NCI-H345 treated with DMSO at 0.1 percent for 48 hours (cell line): ENCODE results near the gene KCTD16.

Source experiments
- DNase-seq: peaks from one replicate; lab custom pipeline; 2025; ENCODE audit not compliant: unreplicated experiment; lab: John Stamatoyannopoulos, UW

The KCTD16 gene

GRCh38 chr5:144451187-144451973 is 280.7 kb downstream of the KCTD16 start:
- no peak for DNase-seq

- DNase-seq = no peak
Observed at GRCh38 chr5:144453753-144454152, 283.1 kb downstream of the KCTD16 start.

GRCh38 chr5:144457160-144457559 is 286.5 kb downstream of the KCTD16 start:
- no peak for DNase-seq

- no peak for DNase-seq
Observed at GRCh38 chr5:144458216-144458615, 287.5 kb downstream of the KCTD16 start.

GRCh38 chr5:144460600-144460999 is 289.9 kb downstream of the KCTD16 start:
- DNase-seq = peak; percentile 26

- DNase-seq = no peak
Observed at GRCh38 chr5:144462577-144462976, 291.9 kb downstream of the KCTD16 start.

- DNase-seq = no peak
Observed at GRCh38 chr5:144463481-144464223, 293.0 kb downstream of the KCTD16 start.

- no peak for DNase-seq
Observed at GRCh38 chr5:144464306-144464705, 293.6 kb downstream of the KCTD16 start.

- DNase-seq = no peak
Observed at GRCh38 chr5:144465441-144465840, 294.8 kb downstream of the KCTD16 start.

GRCh38 chr5:144467792-144468191 is 297.1 kb downstream of the KCTD16 start:
- DNase-seq = peak; percentile 38

- DNase-seq = no peak
Observed at GRCh38 chr5:144468571-144468970, 297.9 kb downstream of the KCTD16 start.

- no peak for DNase-seq
Observed at GRCh38 chr5:144469106-144469505, 298.4 kb downstream of the KCTD16 start.

GRCh38 chr5:144472221-144472620 is 301.5 kb downstream of the KCTD16 start:
- DNase-seq = no peak

- no peak for DNase-seq
Observed at GRCh38 chr5:144473650-144474049, 303.0 kb downstream of the KCTD16 start.

GRCh38 chr5:144478565-144478964 is 307.9 kb downstream of the KCTD16 start:
- no peak for DNase-seq

GRCh38 chr5:144481861-144482260 is 311.2 kb downstream of the KCTD16 start:
- DNase-seq = no peak

- no peak for DNase-seq
Observed at GRCh38 chr5:144484124-144484897, 313.6 kb downstream of the KCTD16 start.

GRCh38 chr5:144485540-144485939 is 314.9 kb downstream of the KCTD16 start:
- no peak for DNase-seq

- no peak for DNase-seq
Observed at GRCh38 chr5:144487207-144487606, 316.5 kb downstream of the KCTD16 start.

- peak; percentile 65 for DNase-seq
Observed at GRCh38 chr5:144487761-144488160, 317.1 kb downstream of the KCTD16 start.

GRCh38 chr5:144503123-144503522 is 332.4 kb downstream of the KCTD16 start:
- no peak for DNase-seq
